HepG2 (cell line): Measurements from ENCODE around the gene GAGE12F. TPM values are rescaled to one million over a fixed set of nuclear protein-coding genes. Genes with fewer than 3 reads are reported as not detected.
"Not testable (repeated sequence)": the region's sequence is repeated elsewhere in the genome, so short reads cannot be mapped to it uniquely, and the experiment has no call there.

ENCODE experiments used
- ATAC-seq: fragments of 200-7000 bp; cut with Tn5 transposase; 3 replicates; pipeline ENCODE4 v1.9.1; 2020; ENCODE audit warnings: mild to moderate bottlenecking, moderate library complexity
- Bru-seq: library from RNA; stranded (reverse); fragments of 400-500 nt; gene quantifications from one replicate; lab custom pipeline; 2021; lab: Mats Ljungman, UMichigan
- BruChase-seq, 2 experiments: library from RNA; stranded (reverse); fragments of 400-500 nt; gene quantifications; one replicate each; lab custom pipeline; 2021; lab: Mats Ljungman, UMichigan
- BruUV-seq: library from RNA; stranded (reverse); fragments of 400-500 nt; replicated peaks from 2 replicates; lab custom pipeline; 2021; lab: Mats Ljungman, UMichigan
- CTCF ChIA-PET: fragments of 300-600 bp; formaldehyde crosslinking; extraction: SDS; loops from one replicate; lab custom pipeline; 2021; ENCODE audit warnings: low total read pairs, inconsistent platforms, low intra/inter-chr PET ratio; lab: Yijun Ruan, JAX
- POLR2A ChIA-PET: fragments of 350-600 bp; sonication (Branson Sonifier 250); formaldehyde crosslinking; loops from one replicate; lab custom pipeline; 2020; ENCODE audit warnings: antibody characterized with exemption, inconsistent platforms; lab: Yijun Ruan, JAX
- DNase-seq: peaks from one replicate; pipeline ENCODE4 v3.0.0-alpha.2; 2015; ENCODE audit warnings: low spot score
- FAIRE-seq: peaks from 3 replicates; lab custom pipeline; 2011; peaks lifted over from hg19 to GRCh38; lab: Jason Lieb, UNC
- H2AFZ ChIP-seq: one replicate; pipeline ENCODE4 v1.6.1; 2011; ENCODE audit warnings: low read length, inconsistent platforms
- H3K27ac ChIP-seq: fragments of 300-600 bp; 3 replicates; pipeline ENCODE4 v1.8.0; 2011; ENCODE audit warnings: mixed run types, mild to moderate bottlenecking, mixed read lengths, low read length, inconsistent platforms; ENCODE audit not compliant: insufficient read depth; ENCODE audit errors: extremely low read length
- H3K27me3 ChIP-seq, 2 experiments: fragments of 200-600 bp in 1 of 2; 2 replicates in 1 of 2; 3 replicates in 1 of 2; pipeline versions ENCODE4 v1.6.0 to v1.8.0; 2011; ENCODE audit warnings: low read length in 2 of 2, mild to moderate bottlenecking in 2 of 2, moderate library complexity in 2 of 2, inconsistent platforms in 1 of 2; ENCODE audit not compliant: insufficient read depth in 2 of 2, control insufficient read depth in 1 of 2
- H3K36me3 ChIP-seq, 2 experiments: fragments of 200-600 bp in 1 of 2; replicated peaks in 1 of 2; 2 replicates in 1 of 2; 3 replicates in 1 of 2; pipeline versions ENCODE4 v1.5.1 to v1.8.0; 2011; ENCODE audit warnings: low read length in 2 of 2, inconsistent platforms in 1 of 2; ENCODE audit not compliant: insufficient read depth in 2 of 2, control insufficient read depth in 1 of 2
- H3K4me1 ChIP-seq: 2 replicates; pipeline ENCODE4 v1.5.1; 2012; ENCODE audit warnings: low read length, inconsistent platforms; ENCODE audit not compliant: insufficient read depth
- H3K4me2 ChIP-seq: 2 replicates; pipeline ENCODE4 v1.6.0; 2011; ENCODE audit warnings: low read depth, low read length, inconsistent platforms
- H3K4me3 ChIP-seq, 3 experiments: fragments of 200-600 bp in 1 of 3; sonication (generic), shearing (Covaris generic) in 1 of 3; replicated peaks in 1 of 3; 2 replicates each; pipeline ENCODE4 v1.5.1; 2011 to 2016; ENCODE audit warnings: low read length in 3 of 3, inconsistent platforms in 2 of 3, low read depth in 2 of 3, mild to moderate bottlenecking in 2 of 3, control low read depth in 1 of 3, mixed read lengths in 1 of 3; ENCODE audit not compliant: insufficient read depth in 1 of 3
- H3K79me2 ChIP-seq: one replicate; pipeline ENCODE4 v1.6.1; 2011; ENCODE audit warnings: low read length, inconsistent platforms; ENCODE audit not compliant: insufficient read depth
- H3K9ac ChIP-seq: 2 replicates; pipeline ENCODE4 v1.6.0; 2011; ENCODE audit warnings: mild to moderate bottlenecking, low read depth, low read length, inconsistent platforms; ENCODE audit not compliant: insufficient read depth
- H3K9me3 ChIP-seq: 2 replicates; pipeline ENCODE4 v1.5.1; 2012; ENCODE audit warnings: mild to moderate bottlenecking, low read length
- H4K20me1 ChIP-seq: 2 replicates; pipeline ENCODE4 v1.6.0; 2011; ENCODE audit warnings: inconsistent platforms, mild to moderate bottlenecking, low read length, moderate library complexity; ENCODE audit not compliant: insufficient read depth
- WGBS: methylation state at CpG from one replicate; pipeline ENCODE4 v1.1.6; 2017; ENCODE audit warnings: low lambda C conversion rate; 5-methylcytosine and 5-hydroxymethylcytosine counted together
- in situ Hi-C: cut with HindIII; loops from 2 replicates; pipeline ENCODE4 v1.10.0; 2017; ENCODE audit warnings: low pct_unique_long_range_greater_than_20kb; ENCODE audit not compliant: extremely low pct_ligation_motif_present
- intact Hi-C: fragments of 100-400 bp; cut with micrococcal nuclease; formaldehyde crosslinking; loops from one replicate; pipeline ENCODE4 v1.10.0; 2022; ENCODE audit not compliant: unreplicated experiment
- long read RNA-seq, 2 experiments: library from RNA in 1 of 2; library from polyadenylated mRNA in 1 of 2; stranded (forward) in 1 of 2; unstranded in 1 of 2; transcript quantifications; one replicate each; pipeline ENCODE4 v2.0.0, GENCODE V29; 2019 to 2022
- polyA minus RNA-seq, 3 experiments: library from RNA; depleted of rRNA, polyadenylated mRNA; stranded (reverse); fragments of >200 nt; gene quantifications; 2 replicates each; pipeline ENCODE4 v1.2.3, GENCODE V29; 2011; ENCODE audit warnings: low replicate concordance in 1 of 3
- polyA plus RNA-seq, 8 experiments: library from polyadenylated mRNA; depleted of rRNA in 3 of 8; stranded (reverse) in 7 of 8; unstranded in 1 of 8; fragments of >200 nt; fragmentation: Illumina TruSeq in 4 of 8; extraction: Trizol in 4 of 8; gene quantifications; 2 replicates each; pipeline versions ENCODE4 v1.2.1 to v1.2.3, GENCODE V29; 2011 to 2016; ENCODE audit warnings: low read depth in 4 of 8, missing spikeins in 1 of 8, mixed read lengths in 1 of 8; ENCODE audit not compliant: insufficient read depth in 1 of 8
- total RNA-seq, 5 experiments: library from RNA; depleted of rRNA; stranded (reverse); fragments of >200 nt; fragmentation: Illumina TruSeq; extraction: Trizol; gene quantifications; 2 replicates each; pipeline ENCODE4 v1.2.3, GENCODE V29; 2016; ENCODE audit warnings: low read depth in 1 of 5

Gene GAGE12F, protein sequence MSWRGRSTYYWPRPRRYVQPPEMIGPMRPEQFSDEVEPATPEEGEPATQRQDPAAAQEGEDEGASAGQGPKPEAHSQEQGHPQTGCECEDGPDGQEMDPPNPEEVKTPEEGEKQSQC
- total RNA-seq (2016; rRNA removed; fragmentation: Illumina TruSeq; extraction: Trizol) (not detected in 2 replicates), polyA plus RNA-seq (2011; rRNA removed) (not detected in 2 replicates), polyA minus RNA-seq (2011; rRNA and poly(A)+ RNA removed; ENCODE audit: low replicate concordance) (not detected in 2 replicates), Bru-seq, nascent RNA (not detected), BruChase-seq, experiment 1, labeled RNA remaining after a 6-hour chase (not detected), BruChase-seq, experiment 2, labeled RNA remaining after a 2-hour chase (not detected)
- not detected in 2 replicates for total RNA-seq (2016; cell fraction: cytosol; rRNA removed; fragmentation: Illumina TruSeq; extraction: Trizol; ENCODE audit: low read depth)
- total RNA-seq (2016; cell fraction: insoluble cytoplasmic fraction; rRNA removed; fragmentation: Illumina TruSeq; extraction: Trizol): not detected in 2 replicates
- total RNA-seq (2016; cell fraction: membrane; rRNA removed; fragmentation: Illumina TruSeq; extraction: Trizol): not detected in 2 replicates
- not detected in 2 replicates for total RNA-seq (2016; cell fraction: nucleus; rRNA removed; fragmentation: Illumina TruSeq; extraction: Trizol)
- not detected in 2 replicates for polyA plus RNA-seq (2011; cell fraction: cytosol; rRNA removed)
- polyA plus RNA-seq (2011; cell fraction: nucleus; rRNA removed): not detected in 2 replicates
- not detected in 2 replicates for polyA plus RNA-seq (2012)
- not detected in 2 replicates for polyA plus RNA-seq (2016; cell fraction: cytosol; fragmentation: Illumina TruSeq; extraction: Trizol; ENCODE audit: low read depth)
- polyA plus RNA-seq (2016; cell fraction: insoluble cytoplasmic fraction; fragmentation: Illumina TruSeq; extraction: Trizol; ENCODE audit: low read depth): not detected in 2 replicates
- not detected in 2 replicates for polyA plus RNA-seq (2016; cell fraction: membrane; fragmentation: Illumina TruSeq; extraction: Trizol; ENCODE audit: low read depth)
- polyA plus RNA-seq (2016; cell fraction: nucleus; fragmentation: Illumina TruSeq; extraction: Trizol; ENCODE audit: insufficient read depth, low read depth): not detected in 2 replicates
- not detected in 2 replicates for polyA minus RNA-seq (2011; cell fraction: cytosol; rRNA and poly(A)+ RNA removed)
- not detected in 2 replicates for polyA minus RNA-seq (2011; cell fraction: nucleus; rRNA and poly(A)+ RNA removed)
- long read RNA-seq, experiment 1: 0 reads
- long read RNA-seq, experiment 2: 0 reads

GRCh38 chrX:49560542-49560941 is at the start of gene GAGE12F:
Gene GAGE12F, plus strand, starts transcription at chrX:49560842. Its CDS starts 1,155 bp downstream, at chrX:49561997.
- intact Hi-C loops, in situ Hi-C loops, DNase-seq, H3K9ac ChIP-seq, H4K20me1 ChIP-seq, H3K27ac ChIP-seq, CTCF ChIA-PET, BruUV-seq, H3K79me2 ChIP-seq, FAIRE-seq, H3K4me3 ChIP-seq, H3K9me3 ChIP-seq, H3K4me2 ChIP-seq, H2AFZ ChIP-seq, ATAC-seq, H3K27me3 ChIP-seq, H3K36me3 ChIP-seq, H3K4me1 ChIP-seq, POLR2A ChIA-PET: not testable (repeated sequence)
- WGBS: no CpG with 5 or more reads among the region's 16 CpGs

- FAIRE-seq, H3K4me3 ChIP-seq, H3K79me2 ChIP-seq, POLR2A ChIA-PET, H2AFZ ChIP-seq, H3K4me1 ChIP-seq, H3K27ac ChIP-seq, CTCF ChIA-PET, H3K36me3 ChIP-seq, DNase-seq, H3K9ac ChIP-seq, H3K27me3 ChIP-seq, H3K9me3 ChIP-seq, intact Hi-C loops, BruUV-seq, H3K4me2 ChIP-seq, H4K20me1 ChIP-seq, ATAC-seq, in situ Hi-C loops: not testable (repeated sequence)
- WGBS: no CpG with 5 or more reads among the region's 16 CpGs
These were observed 28.8 kb upstream of the GAGE12F start, which contains the start of gene GAGE12C for GRCh38 chrX:49531877-49532276. Gene GAGE12C, plus strand, starts transcription at chrX:49532177. Its CDS starts 1,155 bp downstream, at chrX:49533332.

- BruUV-seq, H3K27me3 ChIP-seq, H3K9ac ChIP-seq, H3K4me3 ChIP-seq, H3K79me2 ChIP-seq, H3K4me1 ChIP-seq, CTCF ChIA-PET, H3K4me2 ChIP-seq, in situ Hi-C loops, intact Hi-C loops, H2AFZ ChIP-seq, FAIRE-seq, DNase-seq, H3K9me3 ChIP-seq, POLR2A ChIA-PET, H4K20me1 ChIP-seq, H3K27ac ChIP-seq, ATAC-seq, H3K36me3 ChIP-seq: not testable (repeated sequence)
- WGBS: no CpG with 5 or more reads among the region's 16 CpGs
These were observed 19.2 kb upstream of the GAGE12F start, which contains the start of gene GAGE12D for GRCh38 chrX:49541433-49541832. Gene GAGE12D, plus strand, starts transcription at chrX:49541733. Its CDS starts 1,155 bp downstream, at chrX:49542888.
